Fibroblast of skin of abdomen (primary cell): ENCODE data around the gene PRDX5.

Experiments used
- DNase-seq: peaks from one replicate; pipeline ENCODE4 v3.0.0-alpha.2; 2013

PRDX5 gene

GRCh38 chr11:64327993-64328392 is 10.1 kb downstream of the PRDX5 start:
- DNase-seq: no peak

- no peak for DNase-seq
These were observed 13.0 kb downstream of the PRDX5 start for GRCh38 chr11:64330888-64331287.

GRCh38 chr11:64331569-64332371 is 13.8 kb downstream of the PRDX5 start:
- DNase-seq: peak; percentile 82

- no peak for DNase-seq
These were observed 15.6 kb downstream of the PRDX5 start for GRCh38 chr11:64333556-64333955.

- DNase-seq: peak; percentile 96
These were observed 17.1 kb downstream of the PRDX5 start for GRCh38 chr11:64334764-64335735.

- DNase-seq: no peak
These were observed 19.8 kb downstream of the PRDX5 start for GRCh38 chr11:64337538-64338249.

GRCh38 chr11:64338716-64339115 is 20.8 kb downstream of the PRDX5 start:
- DNase-seq: no peak

- no peak for DNase-seq
These were observed 21.4 kb downstream of the PRDX5 start for GRCh38 chr11:64339286-64339685.

GRCh38 chr11:64339754-64340408 is 22.0 kb downstream of the PRDX5 start, which contains the start of gene CCDC88B:
TSS of gene CCDC88B (plus strand) at chr11:64340204. CDS start at chr11:64340267, 63 bp downstream.
- DNase-seq: no peak

- DNase-seq: no peak
These were observed 22.9 kb downstream of the PRDX5 start for GRCh38 chr11:64340671-64341335.

GRCh38 chr11:64341429-64341828 is 23.5 kb downstream of the PRDX5 start:
- no peak for DNase-seq

- DNase-seq: peak; percentile 83
These were observed 24.2 kb downstream of the PRDX5 start for GRCh38 chr11:64341851-64342791.

- no peak for DNase-seq
These were observed 25.2 kb downstream of the PRDX5 start for GRCh38 chr11:64342869-64343745.

GRCh38 chr11:64343767-64344559 is 26.0 kb downstream of the PRDX5 start:
- no peak for DNase-seq

GRCh38 chr11:64344787-64345186 is 26.9 kb downstream of the PRDX5 start:
- DNase-seq: no peak

GRCh38 chr11:64347193-64347867 is 29.4 kb downstream of the PRDX5 start:
- DNase-seq: no peak

GRCh38 chr11:64348383-64349024 is 30.6 kb downstream of the PRDX5 start:
- DNase-seq: no peak
